NCI-H510A treated with DMSO at 0.1 percent for 48 hours (cell line): ENCODE data around the gene INTS7.
"Not testable (repeated sequence)": the region's sequence is repeated elsewhere in the genome, so short reads cannot be mapped to it uniquely, and the experiment has no call there.

Experiments
- DNase-seq: peaks from one replicate; lab custom pipeline; 2025; lab: John Stamatoyannopoulos, UW

INTS7 gene

GRCh38 chr1:211935448-211935970 lies 99.8 kb downstream of the INTS7 start:
- DNase-seq, result no peak

DNA sequence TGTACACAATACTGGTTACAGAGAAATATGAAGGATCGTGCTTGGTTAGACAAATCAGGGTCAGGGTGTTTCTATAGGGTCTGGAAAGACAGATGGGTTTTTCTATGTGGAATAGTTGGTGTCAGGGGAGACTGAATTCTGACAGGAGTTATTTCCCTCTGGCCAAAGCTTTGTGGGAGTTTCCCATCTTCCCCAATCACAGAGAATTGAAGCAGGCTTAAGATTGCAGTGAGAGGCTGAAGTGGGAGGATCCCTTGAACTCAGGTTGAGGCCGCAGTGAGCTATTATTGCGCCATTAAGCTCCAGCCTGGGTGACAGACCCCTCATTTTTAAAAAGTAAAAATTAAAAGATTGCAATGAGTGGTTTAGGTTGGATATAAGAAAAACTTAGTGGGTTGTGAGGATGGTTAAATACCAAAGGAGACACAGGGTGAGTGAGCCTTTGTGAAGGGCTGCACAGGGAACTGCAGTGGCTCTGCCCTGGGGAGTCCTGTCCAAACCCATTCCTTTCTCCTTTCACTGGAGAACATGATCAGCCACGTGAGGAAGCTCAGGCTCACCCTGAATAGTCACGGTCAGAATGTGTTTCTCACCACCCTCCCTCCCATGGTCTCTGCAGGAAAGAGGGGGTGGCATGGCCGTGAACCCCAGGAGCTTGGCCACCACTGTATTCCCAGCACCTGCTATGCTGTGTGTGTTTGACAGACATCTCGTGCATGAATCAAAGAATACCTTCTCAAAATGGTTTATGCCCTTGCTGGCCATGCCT lies 101.2 kb downstream of the INTS7 start:
- no peak for DNase-seq

GRCh38 chr1:211932933-211933254 lies 102.5 kb downstream of the INTS7 start:
- no peak for DNase-seq

- DNase-seq, result no peak
Measured at GRCh38 chr1:211932231-211932932, 103.0 kb downstream of the INTS7 start.

GRCh38 chr1:211929683-211930082 lies 105.7 kb downstream of the INTS7 start:
- DNase-seq, result no peak

DNA sequence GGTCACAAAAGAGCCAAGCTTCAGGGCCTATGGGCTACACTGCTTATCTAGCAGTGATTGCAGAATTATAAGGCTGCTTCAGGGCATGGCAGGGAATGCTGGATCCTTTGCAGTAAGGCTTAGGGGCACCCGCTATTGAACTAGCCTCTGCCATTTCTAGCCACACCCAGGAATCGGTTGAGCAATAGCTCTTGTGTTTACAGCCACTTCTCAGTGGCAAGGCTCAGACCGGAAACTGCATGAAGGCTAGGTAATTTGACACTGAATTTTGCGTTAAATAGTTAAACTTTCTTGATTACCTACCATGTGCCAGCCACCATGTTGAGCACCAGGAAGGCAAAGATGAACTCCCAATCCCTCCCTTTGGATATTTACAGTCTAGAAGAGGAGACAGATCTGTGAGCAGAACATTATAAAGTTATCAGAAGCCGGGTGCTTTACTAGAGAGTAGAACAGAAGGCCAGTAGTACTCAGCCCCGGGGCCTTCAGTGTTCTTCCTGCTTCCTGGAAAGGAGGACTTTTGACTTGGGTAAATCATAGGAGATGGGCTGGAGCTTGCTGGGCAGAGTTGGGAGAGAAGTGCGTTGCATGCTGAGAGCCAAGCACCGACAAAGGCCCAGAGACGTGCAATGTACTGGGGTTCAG lies 106.2 kb downstream of the INTS7 start:
- peak; percentile 96 for DNase-seq

DNA sequence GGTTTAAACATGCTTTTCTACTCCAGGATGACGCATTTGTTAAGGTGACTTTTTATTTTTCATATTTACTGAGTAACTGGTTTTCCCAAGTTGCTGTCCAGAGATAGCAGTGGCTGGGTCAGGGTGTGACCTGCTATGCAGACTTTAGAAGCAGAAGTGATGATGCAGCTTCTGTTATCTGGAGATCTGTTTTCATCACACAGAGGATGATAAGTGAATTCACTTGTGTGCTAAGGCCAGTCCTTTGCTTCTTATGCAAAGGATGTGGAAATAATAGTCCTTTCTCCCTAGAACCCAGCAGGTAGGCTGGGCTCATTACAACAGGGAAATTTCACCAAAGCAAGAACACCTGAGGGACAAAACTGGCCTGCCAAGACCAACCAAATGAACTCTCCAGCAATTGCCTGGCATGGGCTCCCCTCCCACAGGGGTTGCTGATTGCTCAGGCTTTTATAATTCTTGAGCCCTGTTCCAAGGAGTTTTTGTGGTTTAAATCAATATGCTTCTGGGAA lies 107.0 kb downstream of the INTS7 start:
- DNase-seq, result peak; percentile 83

DNA sequence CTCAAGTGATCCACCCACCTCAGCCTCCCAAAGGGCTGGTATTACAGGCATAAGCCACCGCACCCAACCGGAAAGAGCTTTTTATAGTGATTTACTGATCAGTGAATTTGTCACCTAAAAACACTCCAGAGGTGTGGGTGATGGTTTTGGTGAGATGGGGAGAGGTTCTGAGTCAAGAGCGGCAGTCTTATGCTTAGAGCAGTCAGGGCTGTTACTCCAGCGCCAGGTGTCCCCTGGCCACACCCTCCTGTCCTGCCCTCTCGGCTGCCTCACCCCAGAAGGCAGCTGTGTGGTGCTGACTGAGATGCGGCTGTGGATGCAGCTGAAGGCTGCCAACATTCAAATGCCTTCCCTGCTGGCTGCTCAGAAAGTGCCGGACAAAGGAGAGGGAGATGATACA lies 110.3 kb downstream of the INTS7 start:
- peak; percentile 80 for DNase-seq

GRCh38 chr1:211924256-211924655 lies 111.1 kb downstream of the INTS7 start:
- DNase-seq, result no peak

DNA sequence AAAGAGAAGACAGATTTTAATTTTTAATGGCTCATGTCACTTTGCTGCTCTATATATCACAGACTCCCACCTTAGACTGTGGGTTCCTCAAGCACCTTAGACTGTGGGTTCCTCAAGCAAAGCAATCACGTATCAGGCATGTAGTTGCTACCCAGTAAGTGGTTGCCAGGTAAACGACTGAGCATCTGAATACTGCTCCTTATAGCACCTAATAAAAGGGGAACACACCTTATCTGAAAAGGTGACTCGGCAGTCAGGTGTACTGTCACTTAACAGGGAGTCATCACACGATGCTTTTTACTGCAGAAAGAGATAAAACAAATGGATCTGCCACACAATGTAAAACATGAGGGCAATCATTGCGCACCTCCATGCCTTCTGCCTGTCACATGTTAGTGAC lies 112.3 kb downstream of the INTS7 start:
- DNase-seq, result no peak

GRCh38 chr1:211921579-211922095 lies 113.7 kb downstream of the INTS7 start:
- DNase-seq, result no peak

DNA sequence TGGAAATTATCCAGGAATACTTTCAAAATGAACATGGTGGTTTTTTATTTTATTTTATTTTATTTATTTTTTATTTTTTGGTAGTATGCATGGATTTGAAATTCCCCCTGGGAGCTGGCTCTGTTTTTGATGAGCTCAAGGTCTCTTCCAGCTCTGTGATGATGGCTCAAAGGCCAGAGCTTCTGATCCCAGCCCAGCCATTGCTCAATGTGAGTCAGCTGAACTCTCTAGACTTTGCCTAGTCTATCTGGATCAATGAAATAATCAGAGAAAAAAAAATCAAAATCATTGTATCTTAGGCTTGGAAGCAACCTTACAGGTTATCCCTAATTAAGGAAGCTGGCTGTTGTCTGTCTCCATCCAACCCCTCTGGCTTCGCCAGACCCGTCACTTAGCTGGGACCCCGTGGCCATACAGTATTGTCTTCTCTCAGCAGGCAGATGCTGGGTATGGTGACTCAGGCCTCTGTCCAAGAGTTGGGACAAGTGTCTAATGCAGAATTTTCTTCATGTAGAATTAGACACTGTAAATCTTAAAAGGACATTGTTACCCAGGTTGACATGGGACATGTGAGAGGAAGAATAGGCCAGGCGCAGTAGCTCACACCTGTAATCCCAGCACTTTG lies 114.6 kb downstream of the INTS7 start:
- DNase-seq, result no peak

GRCh38 chr1:211920141-211920572 lies 115.2 kb downstream of the INTS7 start:
- DNase-seq, result peak; percentile 59

DNA sequence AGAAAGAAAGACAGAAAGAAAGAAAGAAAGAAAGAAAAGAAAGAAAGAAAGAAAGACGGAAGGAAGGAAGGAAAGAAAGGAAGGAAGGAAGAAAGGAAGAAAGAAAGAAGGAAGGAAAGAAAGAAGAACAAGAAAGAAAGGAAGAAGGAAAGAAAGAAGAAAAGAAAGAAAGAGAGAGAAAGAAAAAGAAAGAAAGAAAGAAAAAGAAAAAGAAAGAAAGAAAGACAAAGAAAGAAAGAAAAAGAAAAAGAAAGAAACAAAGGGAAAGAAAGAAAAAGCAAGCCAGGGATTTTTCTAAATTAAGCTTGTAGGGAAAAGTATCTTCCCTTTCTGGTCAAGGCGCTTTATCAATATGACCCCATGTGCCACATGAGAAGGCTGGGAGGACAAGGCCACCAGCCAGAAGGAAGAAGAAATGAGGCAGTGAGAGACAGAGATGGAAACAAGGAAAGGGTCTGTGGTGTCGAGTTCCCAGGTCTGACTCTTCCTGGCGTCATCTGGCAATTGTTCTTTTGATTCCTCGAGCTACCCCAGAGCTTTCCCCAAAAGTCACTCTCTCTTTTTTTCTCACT lies 116.4 kb downstream of the INTS7 start:
- no peak for DNase-seq

DNA sequence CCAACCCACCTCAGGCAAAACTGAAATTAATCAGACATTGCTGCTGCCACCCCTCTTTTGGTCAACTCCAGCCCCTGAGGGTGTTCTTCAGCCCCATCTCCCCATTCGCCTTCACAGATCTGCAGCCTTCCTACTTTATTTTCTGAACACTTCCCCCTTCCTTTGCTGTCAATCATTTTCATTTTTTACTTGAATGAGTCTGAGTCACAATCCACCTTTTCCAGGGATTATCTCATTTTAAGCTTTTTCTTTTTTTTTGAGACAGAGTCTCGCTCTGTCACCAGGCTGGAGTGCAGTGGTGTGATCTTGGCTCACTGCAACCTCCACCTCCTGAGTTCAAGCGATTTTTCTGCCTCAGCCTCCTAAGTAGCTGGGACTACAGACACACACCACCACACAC lies 118.9 kb downstream of the INTS7 start:
- not testable (repeated sequence) for DNase-seq

- no peak for DNase-seq
Measured at GRCh38 chr1:211915924-211916323, 119.4 kb downstream of the INTS7 start.

DNA sequence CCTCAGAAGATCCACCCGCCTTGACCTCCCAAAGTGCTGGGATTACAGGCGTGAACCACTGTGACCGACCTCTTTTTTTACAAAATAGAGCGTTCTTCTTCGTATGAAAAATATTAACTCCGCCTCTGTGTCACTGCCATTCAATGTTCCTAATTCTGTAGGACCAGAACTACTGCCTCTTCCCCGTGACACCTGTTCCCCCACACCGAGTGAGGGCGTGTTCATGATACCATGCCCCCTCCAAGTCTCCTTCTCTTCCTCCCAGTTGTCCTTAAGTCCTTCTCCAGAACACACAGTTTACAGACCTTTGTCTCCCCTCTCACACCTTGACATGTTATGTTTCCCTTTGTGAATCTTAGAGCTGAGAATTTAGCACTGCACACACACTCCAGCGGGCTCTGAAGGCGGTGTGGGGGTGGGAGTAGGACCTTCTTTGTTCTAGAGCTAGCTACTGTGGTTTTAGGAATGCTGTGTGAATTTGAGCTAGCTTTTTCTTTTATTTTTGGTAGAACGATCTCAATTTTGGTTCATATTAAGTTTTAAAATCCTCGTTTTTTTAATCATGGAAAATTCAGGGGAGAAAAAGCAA lies 122.4 kb downstream of the INTS7 start:
- no peak for DNase-seq

GRCh38 chr1:211912038-211912437 lies 123.3 kb downstream of the INTS7 start:
- no peak for DNase-seq

DNA sequence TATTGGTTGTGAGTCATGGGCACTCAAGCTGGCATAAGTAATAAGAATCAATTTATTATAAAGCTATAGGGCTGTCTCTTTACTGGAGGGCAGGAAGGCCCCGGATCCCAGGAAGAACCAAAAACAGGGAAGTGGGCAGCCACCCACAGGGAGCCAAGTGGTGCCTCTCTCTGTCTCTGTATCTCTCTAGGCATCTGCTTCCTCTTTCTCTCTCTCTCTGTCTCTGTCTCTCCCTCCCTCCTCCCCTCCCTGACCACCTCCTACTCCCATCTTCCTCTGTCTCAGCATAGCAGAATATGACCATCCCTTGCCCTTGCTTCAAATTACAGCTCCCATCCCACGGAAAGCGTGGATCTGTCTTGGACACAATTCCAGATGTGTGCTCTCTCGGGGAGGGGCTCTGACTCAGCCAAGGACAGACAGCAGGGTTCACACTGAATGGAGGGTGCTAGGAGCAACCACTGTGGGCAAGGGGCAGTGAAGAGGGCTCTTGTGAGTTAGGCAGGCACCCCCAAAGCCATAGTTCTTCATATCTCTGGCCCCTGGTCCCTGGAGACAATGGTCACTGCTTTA lies 124.4 kb downstream of the INTS7 start:
- DNase-seq, result no peak

DNA sequence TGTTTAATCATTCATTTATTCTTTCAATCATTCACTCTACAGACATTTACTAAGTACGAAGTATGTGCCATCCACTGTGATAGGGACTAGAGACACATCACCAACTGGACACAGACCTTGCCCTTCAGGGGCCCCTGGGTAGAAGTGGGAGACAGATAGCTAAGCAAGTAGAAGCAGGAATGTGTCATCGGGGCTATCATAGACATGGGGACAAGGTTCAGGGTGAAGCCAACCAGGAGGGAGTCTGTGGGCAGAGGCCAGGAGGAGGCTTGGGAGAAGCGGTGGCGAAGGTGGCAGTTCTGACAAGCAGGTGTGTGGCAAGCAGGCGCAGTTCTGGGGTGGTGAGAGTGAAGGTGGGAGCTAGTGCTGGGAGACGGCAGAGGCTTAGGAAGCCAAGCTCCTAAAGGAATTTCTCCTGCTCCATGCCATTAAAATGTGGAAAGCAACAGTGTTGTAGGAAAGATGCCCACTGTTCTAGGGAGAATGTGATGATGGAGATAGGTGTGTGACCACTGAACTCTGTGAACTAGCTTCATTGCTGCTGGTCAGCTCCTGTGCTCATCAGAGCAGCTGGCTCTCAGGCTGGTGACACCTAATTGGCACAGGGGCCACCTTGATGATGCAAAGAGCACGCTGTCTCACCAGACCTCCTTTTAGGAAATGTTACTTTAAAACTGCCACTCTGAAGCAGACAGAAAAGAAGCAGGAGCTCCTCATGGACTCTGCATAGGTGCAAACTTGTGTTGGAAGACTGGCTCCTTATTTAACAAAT lies 125.1 kb downstream of the INTS7 start:
- no peak for DNase-seq
